ENCODE results near the gene ADGRA3.
"Not testable (repeated sequence)": the region's sequence is repeated elsewhere in the genome, so short reads cannot be mapped to it uniquely, and the experiment has no call there.

The ADGRA3 gene

DNA sequence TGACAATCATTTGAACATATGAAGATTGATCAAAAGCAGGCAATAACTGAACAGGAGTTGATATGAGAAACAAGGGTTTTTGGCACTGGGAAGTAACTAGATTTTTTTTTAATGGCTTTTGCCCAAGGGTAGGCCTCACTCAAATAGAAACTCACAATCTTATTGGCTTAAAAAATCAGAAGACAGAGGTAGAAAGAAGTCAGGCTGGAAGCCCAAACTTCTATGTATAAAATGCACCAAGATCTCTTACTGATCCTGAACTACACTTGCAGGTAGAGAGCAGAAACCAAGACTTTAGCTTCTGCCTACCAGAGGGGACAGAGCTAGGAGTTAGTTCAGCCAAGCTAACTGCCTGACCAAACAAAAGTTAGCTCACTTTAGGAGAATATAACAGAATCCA lies 74.9 kb downstream of the ADGRA3 start:
- DNase-seq (ENCODE audit: low read depth in 2 of 2) = no peak

DNA sequence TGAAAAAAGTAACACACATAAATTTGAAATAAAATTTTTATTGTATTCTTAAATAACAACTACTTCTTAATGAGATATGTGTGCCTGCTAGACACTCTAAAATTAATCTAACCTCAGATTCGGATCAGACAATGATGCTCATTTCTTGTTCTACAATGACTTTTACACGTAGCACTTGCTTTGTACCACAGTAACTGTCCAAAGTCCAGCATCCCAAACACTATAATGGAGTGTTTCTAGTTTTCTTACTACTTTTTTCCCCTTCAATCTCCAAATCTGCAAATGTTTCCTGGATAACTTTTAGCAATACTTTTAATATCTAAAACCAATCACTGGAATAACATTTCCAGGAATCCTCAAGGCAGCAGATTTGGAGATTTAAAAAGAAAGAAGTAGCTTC lies 75.9 kb downstream of the ADGRA3 start:
- DNase-seq (ENCODE audit: low read depth in 2 of 2) = no peak

DNA sequence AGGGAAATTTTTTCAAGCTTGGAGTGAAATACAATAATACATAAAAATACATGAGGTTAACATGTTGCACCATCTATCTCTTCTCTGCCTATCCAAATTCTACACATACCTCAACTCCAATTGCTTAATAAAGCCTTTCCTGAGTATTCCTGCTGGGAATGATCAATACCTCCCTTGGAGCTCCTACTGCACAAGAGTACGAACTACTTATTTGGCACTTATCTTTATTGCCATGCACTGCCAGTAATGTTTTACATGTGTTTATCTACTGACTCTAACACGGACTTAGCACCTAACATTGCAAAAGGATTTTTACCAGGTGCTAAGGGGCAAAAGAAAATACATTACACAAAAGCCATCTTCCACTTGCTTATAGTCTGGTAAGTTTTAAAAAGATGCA lies 80.2 kb downstream of the ADGRA3 start:
- DNase-seq (ENCODE audit: low read depth in 2 of 2) = no peak

DNA sequence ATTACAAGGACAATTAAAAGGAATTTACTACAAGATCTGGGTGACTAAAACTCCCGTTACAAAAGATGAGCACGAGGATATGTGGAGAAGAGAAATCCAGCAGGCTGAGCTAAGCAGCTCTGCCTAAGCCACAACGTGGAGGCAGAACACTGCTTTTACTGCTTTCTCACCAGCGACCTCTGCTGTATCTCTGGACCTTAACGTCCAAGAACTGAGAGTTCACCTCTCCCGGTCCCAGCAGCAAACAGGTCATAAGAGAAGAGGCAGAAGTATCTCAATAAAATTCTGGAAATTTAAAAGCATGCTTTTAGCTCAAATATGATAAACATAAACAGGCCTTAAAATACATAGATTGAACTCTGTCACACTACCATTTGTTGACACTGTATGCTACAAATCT lies 81.0 kb downstream of the ADGRA3 start:
- no peak for DNase-seq (ENCODE audit: low read depth in 2 of 2)

DNA sequence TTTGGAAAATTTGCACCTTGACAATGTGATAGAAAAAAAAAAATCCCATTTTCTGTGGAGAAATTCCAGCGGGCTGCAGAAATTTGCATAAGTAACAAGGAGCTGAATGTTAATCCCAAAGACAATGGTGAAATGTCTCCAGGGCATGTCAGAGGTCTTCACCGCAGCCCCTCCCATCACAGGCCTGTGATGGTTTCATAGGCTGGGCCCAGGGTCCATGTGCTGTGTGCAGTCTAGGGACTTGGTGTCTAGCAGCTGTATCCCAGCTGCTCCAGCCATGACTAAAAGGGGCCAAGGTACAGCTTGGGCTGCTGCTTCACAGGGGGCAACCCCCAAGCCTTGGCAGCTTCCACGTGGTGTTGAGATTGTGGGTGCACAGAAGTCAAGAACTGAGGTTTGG lies 85.2 kb downstream of the ADGRA3 start:
- DNase-seq (ENCODE audit: low read depth in 2 of 2) = no peak

DNA sequence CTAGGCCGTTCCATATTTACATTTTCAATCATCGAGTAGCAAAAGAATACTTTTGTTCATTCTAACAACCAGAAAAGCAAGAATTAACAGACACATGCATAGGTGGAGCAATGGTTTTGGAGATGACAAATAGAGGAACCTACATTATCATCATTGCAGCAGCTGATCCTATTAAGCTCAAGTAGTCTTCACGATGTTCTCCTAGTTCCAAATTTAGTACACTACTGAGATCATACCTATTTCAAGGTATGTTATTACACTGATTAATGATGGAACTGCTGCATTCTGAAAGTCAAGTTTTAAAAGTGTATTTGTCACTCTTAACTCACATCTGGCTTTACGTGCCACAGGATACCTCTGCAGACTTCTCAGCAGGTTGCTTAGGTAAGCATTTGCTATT lies 87.4 kb downstream of the ADGRA3 start:
- no peak for DNase-seq (ENCODE audit: low read depth in 2 of 2)

DNA sequence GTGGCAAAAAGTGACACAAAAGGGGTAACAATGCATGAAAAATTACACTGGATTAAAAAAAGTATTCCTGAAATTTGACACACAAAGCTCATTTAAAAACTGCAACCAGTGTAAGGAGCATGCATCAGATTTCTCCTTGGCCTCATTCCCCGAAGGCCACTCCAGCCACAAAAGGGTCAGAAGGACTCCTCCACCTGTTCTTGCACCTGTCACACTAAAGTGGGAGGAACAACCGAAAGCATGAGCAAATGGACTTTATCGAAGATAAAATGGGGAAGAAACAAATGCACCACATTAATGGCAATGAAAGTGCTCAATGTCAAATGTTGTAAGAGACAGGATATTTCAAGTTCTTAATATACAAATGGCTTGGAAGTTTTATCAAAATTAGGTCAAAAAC lies 88.2 kb downstream of the ADGRA3 start:
- DNase-seq (ENCODE audit: low read depth in 2 of 2) = no peak

DNA sequence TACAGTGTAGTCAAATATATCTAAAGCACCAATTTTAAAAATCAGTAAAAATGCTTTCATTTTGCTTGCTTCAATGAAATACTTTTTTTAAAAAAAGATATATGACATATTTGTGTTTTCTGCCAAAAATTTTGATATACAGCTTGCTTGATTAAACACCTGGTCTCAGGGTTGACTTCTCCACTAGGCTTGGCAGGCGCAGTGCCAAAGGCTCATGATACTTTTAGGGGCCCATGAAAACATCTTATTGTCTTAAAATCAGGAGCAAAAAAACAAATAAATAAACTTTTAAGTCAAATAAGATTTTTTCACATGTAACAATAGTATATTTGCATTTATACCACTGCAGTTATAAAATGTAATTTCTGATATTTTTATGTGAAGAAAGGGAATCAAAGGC lies 95.6 kb downstream of the ADGRA3 start:
- no peak for DNase-seq (ENCODE audit: low read depth in 2 of 2)

DNA sequence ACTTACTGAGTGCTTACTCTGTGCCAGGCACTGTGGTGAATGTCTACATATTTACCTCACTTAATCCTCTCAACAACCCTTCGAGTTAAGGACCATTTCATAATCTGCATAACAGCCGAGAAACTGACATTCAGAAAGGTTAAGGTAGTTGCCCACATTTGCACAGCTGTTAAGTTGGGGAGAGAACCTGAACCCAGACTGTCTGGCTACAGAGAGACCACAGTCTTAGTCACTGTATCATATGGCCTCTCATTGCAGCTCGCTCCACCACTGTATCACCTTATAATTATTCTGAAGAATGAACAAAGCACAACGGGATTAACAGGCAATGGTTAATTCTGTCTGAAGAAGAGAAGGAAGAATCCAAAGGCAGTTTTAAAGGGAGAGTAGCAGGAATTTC lies 98.5 kb downstream of the ADGRA3 start:
- DNase-seq (ENCODE audit: low read depth in 2 of 2) = no peak

DNA sequence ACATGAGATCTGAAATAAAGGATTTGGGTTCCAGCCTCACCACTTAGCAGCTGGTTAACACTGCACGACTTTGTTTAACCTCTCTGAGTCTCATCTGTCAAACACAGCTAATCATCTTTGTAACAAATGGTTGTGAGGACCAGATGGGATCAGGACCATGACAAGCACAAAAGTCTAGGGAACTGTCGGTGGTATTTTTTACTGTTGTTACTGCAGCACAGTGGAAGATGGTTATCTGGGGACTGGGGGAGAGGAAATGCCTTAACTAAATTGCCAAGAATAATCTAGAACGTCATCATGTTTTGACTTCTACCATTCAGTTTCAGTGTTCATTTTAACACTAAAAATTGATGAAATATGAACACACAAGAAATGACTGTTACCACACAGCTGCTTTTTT lies 99.5 kb downstream of the ADGRA3 start:
- no peak for DNase-seq (ENCODE audit: low read depth in 2 of 2)

DNA sequence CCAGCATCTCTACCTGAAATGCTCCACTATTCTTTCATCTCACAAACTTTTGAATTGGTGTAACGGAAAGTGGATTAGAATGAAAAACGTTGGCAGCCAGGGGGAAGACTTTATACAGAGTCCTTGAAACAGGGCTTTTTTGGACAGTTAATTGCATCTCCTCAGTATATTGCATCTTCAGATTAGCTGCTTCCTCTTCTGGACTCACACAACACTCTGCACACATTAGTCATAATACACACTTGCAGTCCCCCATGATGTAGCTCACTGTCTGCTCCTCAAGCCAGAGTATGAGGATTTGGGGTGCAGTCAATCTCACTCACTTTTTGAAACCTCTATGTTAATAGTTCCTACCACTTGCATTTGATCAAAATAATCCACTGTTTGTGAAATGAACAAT lies 101.0 kb downstream of the ADGRA3 start:
- DNase-seq (ENCODE audit: low read depth in 2 of 2) = no peak

DNA sequence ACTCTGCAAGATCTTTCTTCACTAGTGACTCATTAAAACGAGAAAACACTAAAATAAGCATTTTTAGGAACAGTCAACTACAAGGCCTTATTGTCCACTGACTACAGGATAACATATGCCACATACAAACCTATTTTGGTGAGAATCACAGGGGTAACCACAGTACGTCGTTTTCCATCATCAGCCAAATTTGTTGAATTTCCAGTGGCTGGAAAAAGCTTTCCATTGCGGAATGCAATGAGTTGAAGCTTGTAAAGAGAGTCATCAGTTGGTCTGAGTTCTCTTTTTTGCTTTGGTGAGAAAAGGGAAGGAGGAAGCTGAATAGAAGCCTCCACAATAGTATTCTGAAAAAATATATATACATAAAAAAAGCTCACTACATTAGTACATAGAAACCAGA lies 102.4 kb downstream of the ADGRA3 start:
- no peak for DNase-seq (ENCODE audit: low read depth in 2 of 2)

DNA sequence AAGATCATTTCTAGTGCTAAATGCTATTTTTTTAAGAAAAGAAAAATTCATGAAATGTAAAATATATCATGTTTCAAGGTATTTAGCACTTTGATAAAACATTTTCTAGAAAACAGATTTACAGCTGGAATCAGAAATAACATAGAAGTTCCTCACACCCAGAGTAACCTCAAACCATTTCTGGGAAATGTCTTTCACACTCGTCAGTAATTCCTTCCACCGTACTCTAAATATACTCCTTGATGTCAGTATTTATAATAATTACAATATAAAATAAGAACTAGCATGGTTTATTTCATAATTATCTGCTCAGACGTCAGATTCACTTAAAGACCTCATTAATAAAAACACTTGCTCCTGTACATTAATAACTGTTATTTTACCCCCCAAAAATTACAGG lies 103.9 kb downstream of the ADGRA3 start:
- no peak for DNase-seq (ENCODE audit: low read depth in 2 of 2)

DNA sequence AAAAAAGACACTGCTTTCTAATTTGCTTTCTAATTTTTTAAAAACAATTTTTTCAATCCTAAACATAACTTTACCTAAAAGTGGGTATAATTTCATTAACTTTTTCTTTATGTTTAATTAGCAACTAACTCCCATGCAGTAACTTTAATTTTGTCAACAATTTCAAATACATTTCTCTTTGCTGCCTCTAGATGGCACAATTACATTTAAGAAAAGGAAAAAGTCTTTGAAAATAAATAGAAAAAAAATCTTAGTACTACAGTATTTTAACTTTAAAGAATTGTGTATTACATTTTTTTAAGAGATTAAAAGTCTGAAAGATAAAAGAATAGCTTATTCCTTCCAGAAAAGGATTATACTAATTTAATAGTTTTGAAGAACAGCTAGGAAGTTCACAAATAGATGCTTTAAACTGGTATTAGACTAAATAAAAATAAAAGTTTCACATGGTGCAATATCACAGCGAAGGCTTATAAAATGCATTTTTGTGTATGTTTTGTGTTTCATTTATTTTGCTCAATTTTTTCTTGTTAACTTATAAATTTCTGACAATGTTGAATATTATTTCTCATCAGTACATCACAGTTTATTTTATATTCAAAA lies 105.1 kb downstream of the ADGRA3 start:
- no peak for DNase-seq (ENCODE audit: low read depth in 2 of 2)

DNA sequence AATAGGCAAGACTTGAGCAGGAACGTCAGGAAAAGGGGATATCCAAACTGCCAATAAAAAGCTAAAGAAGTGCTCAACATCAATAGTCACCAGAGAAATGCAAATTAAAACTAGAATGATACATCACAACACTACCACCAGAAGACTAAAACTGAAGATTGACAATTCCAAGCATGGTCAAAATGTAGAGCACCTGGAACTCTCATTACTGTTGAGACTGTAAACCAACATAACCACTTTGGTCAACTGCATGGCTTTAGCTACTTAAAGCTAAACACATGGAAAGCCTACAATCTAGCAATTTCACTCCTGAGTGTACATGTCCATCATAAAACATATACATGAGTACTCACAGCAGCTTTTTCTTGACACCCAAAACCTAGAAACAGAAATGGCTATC lies 107.4 kb downstream of the ADGRA3 start:
- no peak for DNase-seq (ENCODE audit: low read depth in 2 of 2)

DNA sequence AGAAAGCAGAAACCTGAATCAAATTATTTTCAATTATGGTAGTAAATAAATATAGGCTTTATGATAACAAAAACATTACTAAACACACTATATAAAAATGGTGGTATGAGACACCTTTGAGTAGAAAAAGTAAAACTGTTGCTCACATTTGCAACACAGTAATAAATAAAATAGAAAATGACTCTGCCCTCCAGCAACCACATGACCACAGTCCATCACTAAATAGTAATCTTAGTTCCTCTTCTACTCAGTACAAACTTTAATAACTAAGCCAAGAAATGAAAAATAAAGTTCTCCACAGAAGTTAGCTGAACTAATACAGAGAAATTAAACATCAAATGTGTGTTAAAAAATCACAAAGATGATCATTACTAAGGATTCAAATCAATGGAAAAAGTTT lies 108.5 kb downstream of the ADGRA3 start:
- no peak for DNase-seq (ENCODE audit: low read depth in 2 of 2)

DNA sequence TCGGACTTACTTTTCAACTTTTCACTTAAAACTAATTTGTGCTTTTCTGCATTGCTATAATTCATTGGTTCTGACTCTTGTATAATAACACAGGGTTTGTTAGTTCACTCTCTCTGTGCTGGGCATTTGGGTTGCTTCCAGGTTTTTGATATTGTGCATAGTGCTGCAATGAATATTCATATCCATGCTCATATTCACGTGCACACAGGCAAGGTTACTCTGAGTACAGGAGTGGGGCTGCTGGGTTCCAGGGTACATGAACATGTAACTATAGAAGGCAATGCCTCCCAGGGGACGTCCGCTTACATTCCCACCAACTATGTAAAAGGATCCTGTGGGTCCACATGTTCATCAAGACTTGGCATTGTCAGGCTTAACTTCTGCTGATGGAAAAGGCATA lies 117.2 kb downstream of the ADGRA3 start:
- no peak for DNase-seq (ENCODE audit: low read depth in 2 of 2)

DNA sequence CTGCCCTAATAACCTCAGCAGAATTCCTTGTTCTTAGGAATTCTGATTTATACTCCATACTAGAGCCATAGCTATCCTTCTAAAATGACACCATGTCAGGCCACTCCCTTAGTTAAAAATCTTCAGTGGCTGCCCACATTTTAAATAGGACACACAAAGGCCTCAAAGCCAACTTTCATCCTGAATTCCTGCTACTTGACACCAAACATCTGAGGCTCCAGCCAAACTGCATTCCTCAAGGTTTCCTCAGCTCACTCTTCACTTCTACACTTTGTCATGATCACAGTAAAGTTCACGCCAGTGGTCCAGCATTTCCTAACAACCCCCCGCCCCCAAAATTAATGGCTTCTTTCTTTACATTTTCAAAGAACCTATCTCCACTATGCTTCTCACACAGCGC lies 124.3 kb downstream of the ADGRA3 start:
- no peak for DNase-seq (ENCODE audit: low read depth in 2 of 2)

DNA sequence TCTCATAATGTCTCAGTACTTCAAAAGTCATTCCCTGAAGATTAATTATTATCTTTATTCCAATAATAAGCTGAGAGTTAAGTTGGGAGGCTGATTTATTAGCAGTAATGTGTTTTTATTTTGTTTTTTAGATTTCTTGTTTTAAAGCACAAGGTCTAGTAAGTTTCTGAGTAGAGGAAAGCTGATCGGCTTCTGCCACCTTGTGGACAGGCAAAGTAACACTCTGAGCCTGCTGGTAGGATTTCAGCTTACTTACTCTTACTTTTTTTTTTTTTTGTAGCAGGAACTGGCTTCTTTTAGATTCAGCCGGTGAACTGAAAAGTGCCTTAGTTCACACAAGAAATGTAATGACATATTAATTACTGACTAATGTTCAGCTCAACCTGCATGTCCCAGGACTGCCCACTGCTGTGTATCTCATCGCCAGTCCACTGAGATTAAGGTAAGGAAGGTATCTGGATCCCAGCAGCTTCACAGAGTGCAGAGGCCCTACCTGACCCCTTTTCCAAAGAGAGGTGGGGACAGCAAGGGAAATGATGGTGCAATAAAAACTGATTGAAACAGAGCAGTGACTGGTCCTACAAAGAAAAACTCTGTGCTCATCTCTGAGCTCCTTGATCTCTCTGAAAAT lies 126.5 kb downstream of the ADGRA3 start:
- DNase-seq (ENCODE audit: low read depth in 2 of 2) = peak in 1 of 2 donors; percentile 2

DNA sequence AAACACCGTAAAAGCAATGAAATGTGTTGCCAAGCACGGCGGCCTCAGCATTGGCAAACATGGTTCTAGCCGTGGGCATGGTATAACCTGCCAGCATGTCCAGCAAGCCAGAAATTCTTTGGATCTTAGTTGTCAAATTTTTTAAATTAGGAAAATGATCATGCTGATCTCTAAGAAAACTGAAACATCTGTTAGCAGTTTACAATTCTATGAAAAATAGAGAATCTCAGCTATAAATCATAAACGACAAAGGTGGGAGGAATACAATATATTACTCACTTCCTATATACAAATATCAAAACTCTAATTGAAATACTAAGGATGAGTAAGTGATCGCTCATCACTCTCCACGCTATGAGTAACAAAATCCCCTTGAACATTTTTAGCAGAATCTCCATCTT lies 130.3 kb downstream of the ADGRA3 start:
- no peak for DNase-seq (ENCODE audit: low read depth in 2 of 2)

DNA sequence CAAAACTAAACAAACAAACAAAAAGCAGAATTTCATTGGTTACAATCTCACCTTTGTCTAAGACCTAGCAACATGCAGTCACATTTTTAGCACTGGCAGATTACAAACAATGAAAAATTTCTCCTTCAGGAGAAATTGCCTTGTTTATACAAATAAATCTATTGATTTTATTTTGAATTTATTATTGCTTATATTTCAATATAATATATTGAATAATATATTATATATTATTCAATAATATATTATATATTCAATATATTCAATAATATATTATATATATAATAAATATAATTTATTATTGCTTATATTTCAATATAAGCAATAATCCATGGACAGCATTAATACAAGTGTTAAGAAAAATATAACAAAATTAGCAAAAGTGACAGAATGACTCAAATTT lies 131.7 kb downstream of the ADGRA3 start:
- no peak for DNase-seq (ENCODE audit: low read depth in 2 of 2)

DNA sequence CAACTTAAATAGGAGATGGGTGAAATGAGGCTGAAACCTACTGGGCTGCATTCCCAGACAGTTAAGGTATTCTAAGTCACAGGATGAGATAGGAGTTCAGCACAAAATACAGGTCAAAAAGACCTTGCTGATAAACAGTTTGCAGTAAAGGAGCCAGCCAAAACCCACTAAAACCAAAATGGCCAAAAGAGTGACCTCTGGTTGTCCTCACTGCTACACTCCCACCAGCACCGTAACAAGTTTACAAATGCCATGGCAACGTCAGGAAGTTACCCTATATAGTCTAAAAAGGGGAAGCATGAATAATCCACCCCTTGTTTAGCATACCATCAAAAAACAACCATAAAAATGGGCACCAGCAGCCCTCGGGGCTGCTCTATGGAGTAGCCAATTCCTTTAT lies 133.7 kb downstream of the ADGRA3 start:
- not testable (repeated sequence) for DNase-seq (ENCODE audit: low read depth in 2 of 2)

DNA sequence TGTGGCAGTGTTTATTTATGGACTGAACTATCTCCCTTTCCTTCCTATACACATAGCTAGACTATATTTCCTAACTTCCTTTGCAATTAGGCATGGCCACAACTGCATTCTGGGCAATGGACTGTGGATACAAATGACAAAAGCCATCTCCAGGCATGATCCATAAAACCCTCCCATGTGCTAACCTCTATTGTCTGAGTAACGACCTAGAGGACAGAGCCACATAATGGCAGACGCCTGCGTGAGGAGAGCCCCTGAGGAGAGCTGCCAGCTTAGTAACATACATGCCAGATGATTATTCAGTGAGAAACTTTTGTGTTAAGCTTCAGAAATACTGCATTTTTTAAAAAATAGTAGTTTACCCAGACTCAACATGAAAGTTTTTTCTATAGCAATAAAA lies 142.9 kb downstream of the ADGRA3 start:
- DNase-seq (ENCODE audit: low read depth in 2 of 2) = no peak

DNA sequence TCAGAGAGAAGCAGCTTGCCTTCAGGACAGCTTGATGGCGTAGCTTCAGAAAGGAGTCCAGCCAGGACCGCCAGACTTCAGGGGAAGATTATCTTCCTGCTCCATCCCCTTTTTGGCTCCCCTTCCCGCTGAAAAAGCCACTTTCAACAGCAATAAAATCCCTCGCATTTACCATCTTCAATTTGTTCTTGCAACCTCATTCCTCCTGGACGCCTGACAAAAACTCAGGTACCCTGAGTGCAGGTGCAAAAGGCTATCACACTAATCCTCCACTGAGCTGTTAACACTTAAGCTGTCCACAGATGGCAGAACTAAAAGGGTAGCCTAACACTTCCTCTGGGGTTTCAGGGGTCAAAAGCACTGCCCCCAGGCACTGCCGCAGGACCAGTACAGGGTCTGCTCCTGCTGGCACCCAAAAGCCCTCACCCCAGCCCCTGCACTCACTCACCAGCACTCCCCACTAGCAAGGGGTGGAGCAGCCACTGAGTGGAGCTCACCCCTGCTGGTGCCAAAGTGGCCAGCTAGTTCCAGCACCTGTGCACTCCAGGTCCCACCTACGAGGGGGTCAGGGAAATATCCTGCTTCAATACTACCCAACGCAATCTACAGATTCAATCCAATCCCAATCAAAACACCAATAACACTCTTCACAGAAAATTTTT lies 145.8 kb downstream of the ADGRA3 start:
- no peak for DNase-seq (ENCODE audit: low read depth in 2 of 2)

Measured in stimulated activated CD8-positive, alpha-beta memory T cell treated with anti-CD3 and anti-CD28 coated beads, Interleukin-15, amount 100 ng/mL, for 48 hours (primary cell).